Activated CD8-positive, alpha-beta memory T cell treated with anti-CD3 and anti-CD28 coated beads, Interleukin-2, amount 50 U/mL, for 24 hours (primary cell): ENCODE measurements around the gene KDM1B.
A peak's percentile ranks its signal among the peaks of the same experiment; 100 is the strongest.

Experiments used
- DNase-seq: peaks from one replicate; pipeline ENCODE4 v3.0.0-alpha.2; 2020; ENCODE audit errors: extremely low read depth

Gene KDM1B, protein sequence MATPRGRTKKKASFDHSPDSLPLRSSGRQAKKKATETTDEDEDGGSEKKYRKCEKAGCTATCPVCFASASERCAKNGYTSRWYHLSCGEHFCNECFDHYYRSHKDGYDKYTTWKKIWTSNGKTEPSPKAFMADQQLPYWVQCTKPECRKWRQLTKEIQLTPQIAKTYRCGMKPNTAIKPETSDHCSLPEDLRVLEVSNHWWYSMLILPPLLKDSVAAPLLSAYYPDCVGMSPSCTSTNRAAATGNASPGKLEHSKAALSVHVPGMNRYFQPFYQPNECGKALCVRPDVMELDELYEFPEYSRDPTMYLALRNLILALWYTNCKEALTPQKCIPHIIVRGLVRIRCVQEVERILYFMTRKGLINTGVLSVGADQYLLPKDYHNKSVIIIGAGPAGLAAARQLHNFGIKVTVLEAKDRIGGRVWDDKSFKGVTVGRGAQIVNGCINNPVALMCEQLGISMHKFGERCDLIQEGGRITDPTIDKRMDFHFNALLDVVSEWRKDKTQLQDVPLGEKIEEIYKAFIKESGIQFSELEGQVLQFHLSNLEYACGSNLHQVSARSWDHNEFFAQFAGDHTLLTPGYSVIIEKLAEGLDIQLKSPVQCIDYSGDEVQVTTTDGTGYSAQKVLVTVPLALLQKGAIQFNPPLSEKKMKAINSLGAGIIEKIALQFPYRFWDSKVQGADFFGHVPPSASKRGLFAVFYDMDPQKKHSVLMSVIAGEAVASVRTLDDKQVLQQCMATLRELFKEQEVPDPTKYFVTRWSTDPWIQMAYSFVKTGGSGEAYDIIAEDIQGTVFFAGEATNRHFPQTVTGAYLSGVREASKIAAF

DNA sequence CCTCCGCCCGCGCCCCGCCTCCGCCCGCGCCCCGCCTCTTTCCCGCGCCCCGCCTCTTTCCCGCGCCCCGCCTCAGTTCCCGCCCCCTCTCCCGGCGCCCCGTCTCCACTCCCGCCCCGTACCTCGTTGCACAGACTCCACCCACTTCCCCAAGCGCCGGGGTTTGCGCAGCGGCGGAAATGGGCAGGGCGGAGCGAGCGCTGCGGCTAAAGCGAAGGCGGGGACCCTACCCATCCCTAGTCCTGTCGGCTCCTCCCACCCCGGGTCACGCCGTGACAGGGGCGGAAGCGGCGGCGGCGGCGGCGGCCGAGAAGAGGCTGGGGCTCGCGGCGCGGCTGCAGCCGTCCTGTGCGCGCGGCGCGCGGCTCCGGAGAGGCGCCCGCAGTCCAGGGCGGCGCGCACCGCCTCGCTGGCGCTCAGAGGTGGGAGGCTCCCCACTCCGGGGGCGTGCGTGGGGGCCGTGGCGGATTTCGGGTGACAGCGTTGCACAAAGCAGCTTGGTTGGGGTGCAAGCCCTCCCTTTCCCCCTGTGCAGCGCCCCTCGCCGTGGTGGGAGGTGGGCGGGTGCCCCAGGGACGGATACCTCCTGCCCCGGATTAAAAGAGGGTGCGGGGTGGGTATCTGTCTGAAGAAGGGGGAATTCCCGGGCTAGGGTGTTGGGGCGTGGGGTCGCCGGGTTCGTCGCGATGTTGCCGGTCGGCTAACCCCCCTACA is at the start of gene KDM1B:
KDM1B (plus strand) TSS at position 273 of the 714 bp plus-strand sequence. CDS start 4,474 bp downstream, outside the sequence.
- DNase-seq = peak; percentile 93

DNA sequence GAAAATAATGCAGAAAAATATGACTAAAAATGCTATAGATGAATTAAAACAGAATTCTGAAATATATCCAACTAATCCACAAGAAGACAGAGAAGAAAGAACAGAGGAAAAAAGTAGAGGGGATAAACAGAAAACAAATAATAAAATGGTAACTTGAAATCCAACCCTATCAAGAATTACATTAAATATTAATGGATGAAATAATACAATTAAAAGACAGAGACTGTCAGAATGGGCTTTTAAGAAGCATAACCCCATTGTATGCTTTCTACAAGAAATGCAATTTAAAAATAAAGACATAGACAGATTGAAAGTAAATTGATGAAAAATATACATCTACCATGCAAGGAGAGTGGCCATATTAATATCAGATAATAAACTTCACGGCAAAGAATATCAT is 48.2 kb upstream of the KDM1B start:
- no peak for DNase-seq

DNA sequence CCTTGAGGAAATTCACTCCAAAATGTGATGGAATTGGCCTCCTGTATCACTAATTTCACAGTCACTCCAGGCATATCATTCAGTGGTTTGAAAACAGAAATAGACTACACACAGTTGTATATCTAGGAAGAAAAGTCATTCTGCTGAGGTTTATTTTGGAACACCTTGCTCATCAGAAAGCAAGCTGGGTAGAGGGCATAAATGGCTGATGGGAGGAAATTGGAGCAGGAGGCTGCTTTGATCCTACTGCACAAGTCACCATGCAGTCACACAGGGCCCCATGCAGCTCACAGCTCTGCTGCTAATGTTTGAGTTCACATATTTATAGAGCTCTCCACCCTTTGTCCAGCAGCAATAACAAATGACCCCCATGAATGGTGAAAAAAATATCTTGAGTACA is 45.1 kb upstream of the KDM1B start:
- no peak for DNase-seq

DNA sequence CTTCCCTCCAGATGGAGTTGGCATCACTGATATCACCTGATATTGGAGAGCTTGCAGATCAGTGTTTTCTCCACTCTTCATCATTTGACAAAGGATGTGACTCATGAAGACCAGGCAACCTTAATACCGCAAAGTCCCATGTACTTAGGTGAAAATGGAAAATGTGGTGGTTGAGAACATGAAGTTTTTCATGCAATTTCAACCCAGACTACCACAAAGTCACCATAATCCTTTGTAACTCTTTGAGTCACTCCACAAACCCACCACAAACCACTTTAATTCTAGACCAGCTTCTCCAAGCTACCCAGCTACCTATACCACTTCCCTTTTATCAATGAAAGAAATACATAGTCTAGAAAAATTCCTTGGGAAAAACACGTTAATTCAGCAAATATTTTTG is 39.9 kb upstream of the KDM1B start:
- DNase-seq = no peak

DNA sequence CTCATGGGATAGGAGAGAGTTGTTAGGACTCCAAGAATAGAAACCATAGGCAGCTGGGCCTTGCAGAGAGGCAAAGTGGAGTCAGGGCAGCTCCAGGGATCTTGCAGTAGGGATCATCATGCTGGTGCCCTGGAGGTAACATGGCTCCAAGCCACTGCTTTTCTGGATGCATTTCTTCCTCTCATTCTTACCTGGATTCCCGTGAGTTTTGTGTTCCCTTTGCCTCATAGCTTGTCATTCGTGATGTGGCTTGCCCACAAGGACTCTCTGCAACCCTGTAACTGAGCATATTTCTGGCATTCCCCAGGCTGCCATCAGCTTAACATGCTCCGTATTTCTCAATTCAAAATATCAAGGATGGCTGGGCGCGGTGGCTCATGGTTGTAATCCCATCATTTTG is 38.1 kb upstream of the KDM1B start:
- DNase-seq = no peak

DNA sequence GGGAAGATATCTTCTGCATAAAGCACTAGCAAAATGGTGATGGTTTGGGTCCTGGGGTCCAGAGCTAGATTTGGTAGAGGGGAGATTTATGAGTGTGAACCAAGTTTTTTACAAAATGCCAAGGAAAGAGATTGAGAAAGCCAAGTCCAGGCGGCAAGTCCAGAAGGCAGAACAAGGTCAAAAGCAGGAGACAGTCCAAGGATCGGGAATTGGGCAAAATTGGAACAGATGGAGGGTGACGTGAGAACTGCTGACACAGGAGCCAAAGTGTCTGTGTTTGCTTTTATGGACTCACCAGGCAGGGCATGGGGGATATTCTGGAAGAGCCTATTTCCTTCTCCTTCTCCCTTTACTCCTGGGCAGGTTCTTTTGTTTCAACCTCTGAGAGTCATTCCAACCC is 36.9 kb upstream of the KDM1B start:
- no peak for DNase-seq

DNA sequence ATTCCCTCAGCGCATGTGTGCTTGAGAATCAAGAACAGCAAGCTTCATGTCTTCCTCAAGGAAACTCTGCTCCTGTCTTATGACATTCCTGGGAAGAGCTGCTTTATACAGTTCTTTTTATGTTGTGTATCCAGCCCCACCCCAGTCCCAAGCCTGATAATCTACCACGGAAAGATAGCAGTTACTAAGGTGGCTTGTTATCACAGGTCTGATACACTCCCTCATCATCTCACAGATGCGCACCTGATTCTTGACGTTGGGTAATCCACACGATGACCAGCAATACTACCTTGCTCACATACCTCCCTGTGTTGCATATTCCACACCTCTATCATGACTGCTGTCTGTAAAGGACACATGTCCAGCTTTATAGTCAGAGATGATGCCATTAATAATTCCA is 36.0 kb upstream of the KDM1B start:
- DNase-seq = no peak

DNA sequence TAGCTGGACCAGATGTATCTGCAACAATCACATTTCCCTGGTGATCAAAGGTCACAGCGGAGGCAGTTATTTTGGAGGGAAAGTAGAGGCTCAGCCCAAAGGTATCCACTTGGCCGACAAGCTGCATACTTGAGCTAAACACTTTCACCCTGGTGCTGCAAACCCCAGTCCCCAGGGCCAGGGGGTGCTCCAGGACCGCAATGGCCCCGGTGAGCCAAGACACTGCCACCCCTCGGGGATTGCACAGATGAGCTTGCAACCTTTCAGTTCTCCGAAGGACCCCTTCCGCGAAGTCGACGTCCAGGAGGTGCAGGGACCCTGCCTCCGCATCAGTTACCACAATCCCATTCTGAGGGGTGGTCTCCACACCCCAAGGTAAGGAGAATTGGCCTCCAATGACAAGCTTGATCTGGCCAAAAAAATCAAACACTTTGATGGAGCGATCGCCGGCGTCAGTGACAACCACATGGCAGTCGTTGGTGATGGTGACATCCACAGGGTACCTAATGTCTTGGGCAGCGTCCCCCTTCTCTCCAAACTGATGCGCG is 33.6 kb upstream of the KDM1B start:
- no peak for DNase-seq

DNA sequence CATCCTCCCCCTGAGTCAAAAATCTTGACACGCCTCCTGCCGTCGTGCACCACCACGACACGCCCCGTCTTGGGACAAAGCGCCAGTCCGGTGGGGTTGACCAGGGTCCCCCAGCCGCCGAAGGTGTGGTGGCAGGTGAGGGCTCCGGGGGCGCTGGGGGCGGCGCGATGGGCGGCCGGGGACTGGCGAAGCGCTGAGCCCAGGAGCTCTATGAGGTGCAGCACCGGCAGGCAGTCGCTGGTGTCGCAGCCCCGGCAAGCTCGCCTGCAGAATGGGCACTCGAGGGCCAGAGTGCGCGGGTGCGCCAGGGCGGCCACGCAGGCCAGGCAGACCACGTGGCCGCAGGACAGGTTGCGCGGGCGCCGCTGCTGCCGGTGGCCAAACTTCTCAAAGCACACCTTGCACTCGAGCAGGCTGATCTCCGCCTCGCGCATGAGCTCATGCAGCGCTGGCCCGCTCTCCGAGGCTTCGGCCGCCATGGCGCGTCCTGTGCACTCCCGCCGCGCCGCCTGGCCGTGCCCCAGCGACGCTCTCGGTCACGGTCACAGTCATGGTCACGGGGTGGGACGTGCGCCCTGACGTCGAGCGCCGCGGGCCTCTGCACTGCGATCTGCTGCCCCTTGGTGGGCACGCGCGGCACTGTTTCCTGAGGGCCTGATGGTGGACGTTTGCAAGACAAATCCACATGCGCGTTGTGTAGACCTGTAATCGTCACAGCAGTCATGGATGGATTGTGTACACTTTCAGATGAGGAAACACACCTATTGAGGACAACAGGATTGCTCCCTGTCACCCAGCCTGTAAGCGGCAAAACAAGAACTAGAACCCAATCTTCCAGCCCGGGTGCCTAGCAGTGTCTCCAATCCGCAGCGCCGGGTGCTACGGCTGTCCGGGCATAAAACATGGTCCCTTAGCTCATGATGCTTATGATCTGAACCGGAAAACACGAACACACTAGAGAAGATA is 32.8 kb upstream of the KDM1B start, which contains the start of gene NHLRC1:
NHLRC1 (minus strand) TSS at position 550 of the 966 bp plus-strand sequence; CDS start at position 479, 71 bp downstream.
- peak; percentile 39 for DNase-seq

DNA sequence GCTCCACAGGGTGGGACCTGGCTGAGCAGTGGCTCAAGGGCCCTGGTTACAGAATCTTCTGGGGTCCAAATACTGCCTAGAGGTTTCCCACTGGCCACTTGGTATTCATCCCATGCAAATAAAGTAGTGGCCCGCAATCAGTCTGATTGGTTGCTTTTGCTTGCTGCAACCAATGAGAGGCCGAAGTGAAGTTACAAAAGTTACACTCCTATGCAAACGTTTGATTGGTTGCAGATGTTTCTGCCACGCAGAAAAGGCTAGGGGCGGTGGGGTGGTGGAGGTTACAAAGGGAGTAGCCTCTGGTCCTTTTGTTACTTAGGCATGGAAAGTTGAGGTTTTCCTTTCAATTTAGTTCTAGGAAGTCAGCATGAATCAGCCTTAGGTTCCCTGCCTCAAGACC is 29.1 kb upstream of the KDM1B start:
- no peak for DNase-seq

DNA sequence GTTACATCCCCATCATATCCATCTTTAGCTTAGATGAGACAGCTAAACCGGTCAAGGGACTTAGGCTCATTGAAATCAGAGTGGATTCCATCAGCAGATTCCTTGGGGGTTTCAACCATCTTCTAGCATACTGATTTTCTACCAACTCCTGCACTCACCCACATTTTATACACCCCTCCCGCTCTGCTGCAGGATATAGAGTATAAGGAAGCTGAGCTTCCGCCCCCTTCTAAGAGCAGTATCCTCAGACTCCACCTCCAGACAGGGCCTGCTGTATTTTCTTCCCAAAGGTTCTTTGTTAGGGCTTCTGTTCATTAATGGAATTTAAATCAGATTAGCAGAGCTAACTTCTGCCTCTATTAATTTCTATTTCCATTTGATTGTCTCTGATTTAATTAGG is 22.9 kb upstream of the KDM1B start:
- no peak for DNase-seq

DNA sequence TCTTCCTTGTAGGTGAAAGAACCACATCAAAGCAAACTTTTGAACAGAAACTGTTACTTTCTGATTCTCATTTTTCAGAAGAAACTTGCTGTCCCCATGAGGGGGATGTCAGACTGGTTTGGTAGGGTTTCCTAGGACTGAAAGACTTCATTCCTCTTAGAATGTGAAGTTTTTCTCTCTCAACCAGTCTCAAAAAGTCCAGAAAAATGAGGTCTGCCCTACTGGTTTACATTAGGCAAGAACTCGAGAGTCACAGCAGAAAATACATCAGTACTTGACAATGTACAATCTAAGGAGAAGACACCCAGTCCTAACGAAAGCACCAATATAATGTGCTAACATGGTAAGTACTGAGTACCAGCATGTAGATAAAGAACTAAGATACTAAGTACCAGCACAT is 20.1 kb upstream of the KDM1B start:
- DNase-seq = no peak

DNA sequence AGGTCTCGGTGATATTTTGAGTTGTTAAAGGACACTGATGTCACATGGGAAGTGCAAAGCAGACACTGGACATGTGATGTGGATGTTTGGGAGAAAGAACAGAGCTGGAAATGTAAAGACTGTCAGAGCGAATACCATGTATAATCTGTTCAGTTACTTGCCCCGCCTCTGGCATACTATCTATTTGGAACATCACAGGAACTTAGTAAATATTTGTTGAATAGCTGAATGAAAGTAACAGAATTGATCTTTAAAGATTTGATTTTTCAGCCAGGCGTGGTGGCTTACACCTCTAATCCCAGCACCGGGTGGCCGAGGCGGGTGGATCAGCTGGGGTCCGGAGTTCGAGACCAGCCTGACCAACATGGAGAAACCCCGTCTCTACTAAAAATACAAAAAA is 19.0 kb upstream of the KDM1B start:
- no peak for DNase-seq

DNA sequence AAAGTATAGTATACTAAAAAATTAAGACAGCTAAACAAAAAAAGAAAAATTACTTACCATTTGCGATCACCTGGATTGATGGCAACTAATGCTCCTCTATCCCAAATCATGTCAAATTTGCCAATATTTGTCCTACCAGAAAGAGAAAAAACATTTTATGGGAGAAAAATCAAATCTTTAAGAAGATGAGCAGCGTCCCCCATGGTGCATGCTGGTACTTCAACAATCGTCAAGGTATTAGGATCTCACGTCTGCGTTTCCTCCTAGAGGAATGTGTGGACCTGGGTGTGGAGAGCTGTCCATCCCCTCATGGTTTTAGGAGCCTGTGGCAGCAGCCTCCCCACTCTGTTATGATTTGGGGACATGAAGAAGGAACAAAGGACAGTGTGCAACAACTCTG is 16.3 kb upstream of the KDM1B start:
- DNase-seq = no peak

DNA sequence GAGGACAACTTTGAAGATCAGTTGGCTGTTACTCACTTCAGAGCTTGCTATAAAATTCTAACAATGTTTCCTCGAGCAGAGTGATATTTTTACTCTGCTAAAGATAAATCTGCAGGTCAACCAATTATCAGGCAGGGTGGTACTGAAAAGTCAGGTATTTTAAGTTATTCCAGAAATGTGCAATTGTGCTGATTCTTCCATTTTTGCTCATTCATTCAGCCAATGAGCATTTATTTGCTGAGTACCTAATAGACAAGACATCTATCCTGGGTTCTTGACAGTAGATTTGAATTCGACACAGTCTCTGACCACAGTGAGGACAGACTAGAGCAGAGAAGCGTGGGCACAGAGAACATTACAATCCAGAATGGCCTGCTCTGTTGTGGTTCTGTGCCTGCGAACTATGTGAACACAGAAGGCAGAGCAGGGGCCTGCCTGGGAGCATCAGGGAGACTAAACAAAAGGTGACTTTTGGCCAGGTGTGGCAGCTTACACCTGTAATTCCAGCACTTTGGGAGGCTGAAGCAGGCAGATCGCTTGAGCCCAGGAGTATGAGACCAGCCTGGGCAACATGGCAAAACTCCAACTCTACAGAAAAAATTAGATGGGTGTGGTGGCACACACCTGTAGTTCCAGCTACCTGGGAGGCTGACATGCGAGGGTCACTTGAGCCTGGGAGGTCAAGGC is 15.1 kb upstream of the KDM1B start:
- DNase-seq = no peak

DNA sequence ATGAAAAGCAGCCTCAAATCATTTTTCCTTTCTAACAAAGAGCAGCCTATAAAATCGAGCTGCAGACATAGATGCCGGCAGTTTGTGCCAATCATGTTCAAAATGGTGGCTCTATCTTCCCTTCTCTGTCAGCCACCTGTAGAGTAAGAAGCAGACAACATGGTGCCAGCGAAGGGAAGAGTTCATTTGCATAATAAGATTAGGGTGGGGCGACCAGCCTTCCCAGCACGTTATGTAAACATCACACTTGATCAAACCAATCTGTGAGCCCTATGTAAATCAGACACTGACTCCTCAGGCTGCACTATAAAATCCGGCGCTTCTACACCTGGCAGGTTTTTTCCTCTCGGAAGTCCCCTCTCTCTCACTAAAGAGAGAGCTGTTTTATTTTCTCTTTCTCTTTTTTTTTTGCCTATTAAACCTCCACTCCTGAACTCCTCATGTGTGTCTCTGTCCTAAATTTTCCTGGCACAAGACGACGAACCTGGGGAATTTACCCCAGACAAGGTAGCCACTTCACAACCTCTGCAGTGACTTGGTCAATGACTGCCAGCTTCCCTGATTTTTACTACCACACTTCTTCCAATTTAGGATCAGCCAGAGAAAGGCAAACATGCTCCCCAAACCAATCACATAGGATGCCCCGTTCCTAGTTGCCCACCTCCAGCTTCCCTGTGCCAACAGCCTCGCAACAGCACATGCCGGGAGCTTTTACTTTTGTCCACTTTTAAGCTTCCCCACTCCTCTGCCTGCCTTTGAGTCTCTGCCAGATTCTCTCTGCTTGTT is 13.2 kb upstream of the KDM1B start:
- DNase-seq = no peak

DNA sequence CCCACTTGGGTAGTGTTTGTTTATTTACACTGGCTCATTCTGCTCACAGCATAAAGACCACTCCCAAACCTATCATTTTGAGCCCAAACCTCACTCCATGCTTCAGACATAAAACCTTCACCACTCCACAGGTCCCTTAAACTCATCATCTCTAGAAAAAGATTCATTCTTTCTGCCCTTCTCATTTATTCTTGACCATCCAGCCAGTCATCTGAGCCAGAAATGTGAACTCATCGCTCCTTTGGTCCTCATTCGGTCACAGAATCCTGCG is 12.7 kb upstream of the KDM1B start:
- DNase-seq = no peak

DNA sequence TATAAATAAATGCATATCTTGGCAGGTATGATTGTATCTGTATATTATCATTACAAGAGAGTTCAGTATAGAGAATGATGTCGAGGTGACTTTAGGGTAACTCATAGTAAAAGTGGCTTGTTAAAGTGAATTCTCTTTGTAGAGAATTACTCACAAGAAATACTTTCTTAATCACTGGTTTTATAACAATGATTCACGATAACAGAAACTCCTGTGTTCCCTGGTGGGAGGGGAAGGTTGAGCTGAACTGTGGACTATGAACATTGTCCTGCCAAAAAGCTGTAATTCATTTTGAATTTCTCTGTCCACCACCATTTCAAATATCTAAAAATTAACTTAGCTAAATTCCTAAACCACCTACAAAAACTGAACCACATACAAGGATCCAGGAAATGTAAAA is 8.1 kb upstream of the KDM1B start:
- no peak for DNase-seq

DNA sequence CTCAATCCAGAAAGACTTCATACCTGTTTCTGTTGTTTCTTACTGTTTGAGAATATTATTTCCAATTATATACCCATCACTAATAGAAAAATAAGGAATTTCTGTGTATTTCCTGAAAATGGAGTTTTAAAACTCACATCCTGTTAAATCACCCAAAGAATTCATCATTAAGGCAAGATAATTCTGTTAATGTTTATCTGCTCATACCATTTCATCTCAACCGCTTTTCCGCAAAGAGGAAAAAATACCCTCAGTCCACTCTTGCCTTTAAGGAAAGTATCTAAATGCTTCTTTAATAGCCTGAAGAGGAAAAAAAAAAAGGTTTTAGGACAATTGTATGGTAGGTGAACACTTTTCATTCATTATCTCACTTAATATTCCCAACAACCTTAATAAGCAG is 7.6 kb upstream of the KDM1B start:
- no peak for DNase-seq
